T-helper 1 cell treated with Interleukin-12 subunit alpha and Interleukin-12 subunit beta and Interleukin-4 antibody, amounts not matched to agents 30 μg/mL and 1 μg/mL, for 36 hours (primary cell): ENCODE results near the gene OBP2A.

Experiments used
- H3K27ac Mint-ChIP-seq: one replicate; pipeline ENCODE4 v1.8.0; 2021; ENCODE audit warnings: mild to moderate bottlenecking, mixed read lengths
- H3K27me3 Mint-ChIP-seq: one replicate; pipeline ENCODE4 v1.8.0; 2021; ENCODE audit warnings: low read depth, mixed read lengths
- H3K36me3 Mint-ChIP-seq: one replicate; pipeline ENCODE4 v1.8.0; 2021; ENCODE audit warnings: low read depth, mixed read lengths
- H3K4me1 Mint-ChIP-seq: one replicate; pipeline ENCODE4 v1.8.0; 2021; ENCODE audit warnings: low read depth, mixed read lengths
- H3K4me3 Mint-ChIP-seq: one replicate; pipeline ENCODE4 v1.8.0; 2021; ENCODE audit warnings: mild to moderate bottlenecking, moderate library complexity, mixed read lengths
- H3K9me3 Mint-ChIP-seq: one replicate; pipeline ENCODE4 v1.8.0; 2021; ENCODE audit warnings: mixed read lengths

Gene OBP2A

GRCh38 chr9:135582966-135583687 is 37.2 kb downstream of the OBP2A start:
- Mint-ChIP-seq H3K27me3 (no peaks in the 10 kb centered on the region), H3K27ac (no peak overlapping the region), H3K4me1 (no peaks in the 10 kb centered on the region), H3K36me3 (no peaks in the 10 kb centered on the region), H3K4me3 (no peak overlapping the region), H3K9me3 (no peaks in the 10 kb centered on the region)

- Mint-ChIP-seq H3K4me3 (no peak overlapping the region), H3K27ac (no peak overlapping the region), H3K9me3 (no peaks in the 10 kb centered on the region), H3K4me1 (no peaks in the 10 kb centered on the region), H3K27me3 (no peaks in the 10 kb centered on the region), H3K36me3 (no peaks in the 10 kb centered on the region)
Observed at GRCh38 chr9:135583688-135584011, 37.7 kb downstream of the OBP2A start.

GRCh38 chr9:135584371-135584770 is 38.4 kb downstream of the OBP2A start:
- H3K9me3 Mint-ChIP-seq, result no peaks in the 10 kb centered on the region
- no peaks in the 10 kb centered on the region for H3K36me3 Mint-ChIP-seq
- H3K27me3 Mint-ChIP-seq, result no peaks in the 10 kb centered on the region
- no peaks in the 10 kb centered on the region for H3K4me1 Mint-ChIP-seq
- H3K4me3 Mint-ChIP-seq, result no peak overlapping the region
- H3K27ac Mint-ChIP-seq, result no peak overlapping the region

- H3K4me1 Mint-ChIP-seq, result no peaks in the 10 kb centered on the region
- no peak overlapping the region for H3K27ac Mint-ChIP-seq
- H3K9me3 Mint-ChIP-seq, result no peaks in the 10 kb centered on the region
- H3K36me3 Mint-ChIP-seq, result no peaks in the 10 kb centered on the region
- no peak overlapping the region for H3K4me3 Mint-ChIP-seq
- no peaks in the 10 kb centered on the region for H3K27me3 Mint-ChIP-seq
Observed at GRCh38 chr9:135584934-135585333, 39.0 kb downstream of the OBP2A start.

- Mint-ChIP-seq H3K9me3 (no peaks in the 10 kb centered on the region), H3K27ac (no peak overlapping the region), H3K36me3 (no peaks in the 10 kb centered on the region), H3K4me3 (no peak overlapping the region), H3K27me3 (no peaks in the 10 kb centered on the region), H3K4me1 (no peaks in the 10 kb centered on the region)
Observed at GRCh38 chr9:135586601-135587109, 40.7 kb downstream of the OBP2A start.

- Mint-ChIP-seq H3K27me3 (no peaks in the 10 kb centered on the region), H3K9me3 (no peaks in the 10 kb centered on the region), H3K36me3 (no peaks in the 10 kb centered on the region), H3K4me3 (no peak overlapping the region), H3K4me1 (no peaks in the 10 kb centered on the region), H3K27ac (no peak overlapping the region)
Observed at GRCh38 chr9:135587658-135588057, 41.7 kb downstream of the OBP2A start.

- no peaks in the 10 kb centered on the region for H3K9me3 Mint-ChIP-seq
- H3K4me1 Mint-ChIP-seq, result no peaks in the 10 kb centered on the region
- H3K27ac Mint-ChIP-seq, result no peak overlapping the region
- no peak overlapping the region for H3K4me3 Mint-ChIP-seq
- H3K27me3 Mint-ChIP-seq, result no peaks in the 10 kb centered on the region
- no peaks in the 10 kb centered on the region for H3K36me3 Mint-ChIP-seq
Observed at GRCh38 chr9:135588371-135588770, 42.4 kb downstream of the OBP2A start.

GRCh38 chr9:135588886-135589595 is 43.1 kb downstream of the OBP2A start:
- H3K36me3 Mint-ChIP-seq, result no peaks in the 10 kb centered on the region
- no peaks in the 10 kb centered on the region for H3K27me3 Mint-ChIP-seq
- no peaks in the 10 kb centered on the region for H3K4me1 Mint-ChIP-seq
- H3K4me3 Mint-ChIP-seq, result no peak overlapping the region
- H3K27ac Mint-ChIP-seq, result no peak overlapping the region
- no peaks in the 10 kb centered on the region for H3K9me3 Mint-ChIP-seq

- no peak overlapping the region for H3K27ac Mint-ChIP-seq
- H3K4me1 Mint-ChIP-seq, result no peaks in the 10 kb centered on the region
- H3K27me3 Mint-ChIP-seq, result peaks cover 2% of the 10 kb centered on the region
- H3K36me3 Mint-ChIP-seq, result no peaks in the 10 kb centered on the region
- no peak overlapping the region for H3K4me3 Mint-ChIP-seq
- H3K9me3 Mint-ChIP-seq, result no peaks in the 10 kb centered on the region
Observed at GRCh38 chr9:135589596-135590485, 43.9 kb downstream of the OBP2A start.

GRCh38 chr9:135590486-135591079 is 44.7 kb downstream of the OBP2A start:
- H3K36me3 Mint-ChIP-seq, result no peaks in the 10 kb centered on the region
- no peaks in the 10 kb centered on the region for H3K4me1 Mint-ChIP-seq
- no peak overlapping the region for H3K4me3 Mint-ChIP-seq
- no peak overlapping the region for H3K27ac Mint-ChIP-seq
- peaks cover 4% of the 10 kb centered on the region for H3K27me3 Mint-ChIP-seq
- H3K9me3 Mint-ChIP-seq, result no peaks in the 10 kb centered on the region

- Mint-ChIP-seq H3K27me3 (peaks cover 8% of the 10 kb centered on the region), H3K36me3 (no peaks in the 10 kb centered on the region), H3K4me3 (no peak overlapping the region), H3K4me1 (no peaks in the 10 kb centered on the region), H3K9me3 (no peaks in the 10 kb centered on the region), H3K27ac (no peak overlapping the region)
Observed at GRCh38 chr9:135591506-135592330, 45.8 kb downstream of the OBP2A start.

- Mint-ChIP-seq H3K27ac (no peak overlapping the region), H3K4me3 (no peak overlapping the region), H3K27me3 (peaks cover 12% of the 10 kb centered on the region), H3K9me3 (no peaks in the 10 kb centered on the region), H3K4me1 (no peaks in the 10 kb centered on the region), H3K36me3 (no peaks in the 10 kb centered on the region)
Observed at GRCh38 chr9:135592331-135592590, 46.3 kb downstream of the OBP2A start.

- no peaks in the 10 kb centered on the region for H3K36me3 Mint-ChIP-seq
- H3K4me1 Mint-ChIP-seq, result no peaks in the 10 kb centered on the region
- H3K9me3 Mint-ChIP-seq, result no peaks in the 10 kb centered on the region
- H3K27me3 Mint-ChIP-seq, result peaks cover 12% of the 10 kb centered on the region
- H3K27ac Mint-ChIP-seq, result no peak overlapping the region
- H3K4me3 Mint-ChIP-seq, result no peak overlapping the region
Observed at GRCh38 chr9:135592625-135593024, 46.7 kb downstream of the OBP2A start.

- no peak overlapping the region for H3K4me3 Mint-ChIP-seq
- no peaks in the 10 kb centered on the region for H3K4me1 Mint-ChIP-seq
- no peaks in the 10 kb centered on the region for H3K9me3 Mint-ChIP-seq
- no peak overlapping the region for H3K27ac Mint-ChIP-seq
- H3K27me3 Mint-ChIP-seq, result peaks cover 23% of the 10 kb centered on the region
- H3K36me3 Mint-ChIP-seq, result no peaks in the 10 kb centered on the region
Observed at GRCh38 chr9:135596211-135596610, 50.3 kb downstream of the OBP2A start.
